SK-N-SH treated with all-trans-retinoic acid at 6 μM for 48 hours (cell line): ENCODE data around the gene ARHGAP15.

Source experiments
- ATAC-seq: fragments of 200-7000 bp; cut with Tn5 transposase; 3 replicates; pipeline ENCODE4 v1.9.1; 2020; ENCODE audit warnings: mild to moderate bottlenecking, moderate library complexity
- ARNTL ChIP-seq: fragments of 450-650 bp; formaldehyde crosslinking; IDR thresholded peaks from 2 replicates; pipeline ENCODE4 v1.5.0; 2020; ENCODE audit warnings: low read depth, mild to moderate bottlenecking, moderate library complexity, borderline replicate concordance
- BACH2 ChIP-seq: fragments of 250-450 bp; sonication (Bioruptor Pico); IDR thresholded peaks from 2 replicates; pipeline ENCODE4 v1.9.0; 2021; ENCODE audit warnings: mild to moderate bottlenecking, borderline replicate concordance
- CREB5 ChIP-seq: fragments of 250-450 bp; sonication (Bioruptor Pico); IDR thresholded peaks from 2 replicates; pipeline ENCODE4 v1.5.1; 2020; ENCODE audit warnings: low read depth, mild to moderate bottlenecking, moderate library complexity
- CSDC2 ChIP-seq: fragments of 250-450 bp; sonication (Bioruptor Pico); IDR thresholded peaks from 2 replicates; pipeline ENCODE4 v1.5.0; 2020; ENCODE audit warnings: mild to moderate bottlenecking, moderate library complexity
- CSRNP3 ChIP-seq: fragments of 250-450 bp; sonication (Bioruptor Pico); IDR thresholded peaks from 2 replicates; pipeline ENCODE4 v1.5.1; 2021; ENCODE audit warnings: mild to moderate bottlenecking, moderate library complexity
- ESRRG ChIP-seq: fragments of 250-450 bp; sonication (Bioruptor Pico); IDR thresholded peaks from 2 replicates; pipeline ENCODE4 v1.6.1; 2021; ENCODE audit warnings: mild to moderate bottlenecking
- GLIS3 ChIP-seq: fragments of 250-450 bp; sonication (Bioruptor Pico); IDR thresholded peaks from 2 replicates; pipeline ENCODE4 v1.5.0; 2020; ENCODE audit warnings: mild to moderate bottlenecking, moderate library complexity
- ISL1 ChIP-seq: fragments of 250-450 bp; sonication (Bioruptor Pico); IDR thresholded peaks from 2 replicates; pipeline ENCODE4 v2.1.2; 2022; ENCODE audit warnings: mild to moderate bottlenecking, moderate library complexity
- OSR1 ChIP-seq: fragments of 250-450 bp; sonication (Bioruptor Pico); IDR thresholded peaks from 2 replicates; pipeline ENCODE4 v1.8.0; 2022; ENCODE audit warnings: moderate library complexity, mild to moderate bottlenecking, inconsistent platforms
- PATZ1 ChIP-seq: fragments of 250-450 bp; sonication (Bioruptor Pico); IDR thresholded peaks from 2 replicates; pipeline ENCODE4 v1.8.0; 2020; ENCODE audit warnings: mild to moderate bottlenecking, moderate library complexity, borderline replicate concordance
- POU6F1 ChIP-seq: fragments of 250-450 bp; sonication (Bioruptor Pico); IDR thresholded peaks from 2 replicates; pipeline ENCODE4 v1.8.0; 2021; ENCODE audit warnings: low read depth, mild to moderate bottlenecking, moderate library complexity, borderline replicate concordance
- PPARA ChIP-seq: fragments of 250-450 bp; sonication (Bioruptor Pico); IDR thresholded peaks from 2 replicates; pipeline ENCODE4 v1.5.0; 2020; ENCODE audit warnings: mild to moderate bottlenecking, borderline replicate concordance
- RARB ChIP-seq: fragments of 250-450 bp; sonication (Bioruptor Pico); IDR thresholded peaks from 2 replicates; pipeline ENCODE4 v1.8.0; 2021; ENCODE audit warnings: mild to moderate bottlenecking, moderate library complexity
- SNAI2 ChIP-seq: fragments of 250-450 bp; sonication (Bioruptor Pico); IDR thresholded peaks from 2 replicates; pipeline ENCODE4 v1.5.0; 2020; ENCODE audit warnings: mild to moderate bottlenecking, moderate library complexity
- TCF4 ChIP-seq: fragments of 250-450 bp; sonication (Bioruptor Pico); IDR thresholded peaks from 2 replicates; pipeline ENCODE4 v1.8.0; 2021; ENCODE audit warnings: mild to moderate bottlenecking, moderate library complexity, borderline replicate concordance
- TOX ChIP-seq: fragments of 250-450 bp; sonication (Bioruptor Pico); IDR thresholded peaks from 2 replicates; pipeline ENCODE4 v1.8.0; 2021; ENCODE audit warnings: mild to moderate bottlenecking, moderate library complexity, borderline replicate concordance
- TSHZ2 ChIP-seq: fragments of 250-450 bp; sonication (Bioruptor Pico); IDR thresholded peaks from 2 replicates; pipeline ENCODE4 v1.5.0; 2020; ENCODE audit warnings: mild to moderate bottlenecking, moderate library complexity
- ZC3H10 ChIP-seq: fragments of 250-450 bp; sonication (Bioruptor Pico); IDR thresholded peaks from 2 replicates; pipeline ENCODE4 v1.5.1; 2021; ENCODE audit warnings: mild to moderate bottlenecking, moderate library complexity
- ZFP3 ChIP-seq: fragments of 250-450 bp; sonication (Bioruptor Pico); IDR thresholded peaks from 2 replicates; pipeline ENCODE4 v1.5.0; 2020; ENCODE audit warnings: mild to moderate bottlenecking, moderate library complexity
- ZFP30 ChIP-seq: fragments of 450-650 bp; formaldehyde crosslinking; IDR thresholded peaks from 2 replicates; pipeline ENCODE4 v1.5.0; 2022; ENCODE audit warnings: mild to moderate bottlenecking, moderate library complexity
- ZNF565 ChIP-seq: fragments of 450-650 bp; formaldehyde crosslinking; conservative IDR thresholded peaks from 2 replicates; pipeline ENCODE4 v1.5.0; 2020; ENCODE audit warnings: low read depth, mild to moderate bottlenecking, moderate library complexity
- ZNF70 ChIP-seq: fragments of 450-650 bp; formaldehyde crosslinking; IDR thresholded peaks from 2 replicates; pipeline ENCODE4 v1.5.0; 2020; ENCODE audit warnings: mild to moderate bottlenecking, moderate library complexity
- ZNF8 ChIP-seq: fragments of 450-650 bp; formaldehyde crosslinking; IDR thresholded peaks from 2 replicates; pipeline ENCODE4 v1.5.0; 2020; ENCODE audit warnings: mild to moderate bottlenecking, moderate library complexity

Gene ARHGAP15

GRCh38 chr2:143382573-143382972 is 253.4 kb downstream of the ARHGAP15 start:
- ATAC-seq, result no peak
- TF ChIP-seq ZFP3 (CRISPR knock-in tag), result no peak
- TF ChIP-seq CSRNP3, result no peak
- no peak for TF ChIP-seq ZC3H10 (CRISPR knock-in tag)
- no peak for TF ChIP-seq CREB5 (CRISPR knock-in tag)
- no peak for TF ChIP-seq GLIS3 (CRISPR knock-in tag)
- TF ChIP-seq TSHZ2 (CRISPR knock-in tag), result no peak
- no peak for TF ChIP-seq ZNF8 (CRISPR knock-in tag)
- TF ChIP-seq TCF4 (CRISPR knock-in tag), result no peak
- TF ChIP-seq SNAI2 (CRISPR knock-in tag), result no peak
- no peak for TF ChIP-seq OSR1 (CRISPR knock-in tag)

- no peak for ATAC-seq
- TF ChIP-seq BACH2 (no peak), TOX (CRISPR knock-in tag) (no peak), GLIS3 (CRISPR knock-in tag) (no peak), ARNTL (CRISPR knock-in tag) (no peak), ZC3H10 (CRISPR knock-in tag) (no peak), ESRRG (no peak), ZFP30 (no peak), OSR1 (CRISPR knock-in tag) (no peak), CSDC2 (CRISPR knock-in tag) (no peak), ZNF8 (CRISPR knock-in tag) (no peak), POU6F1 (CRISPR knock-in tag) (no peak), CSRNP3 (no peak)
Measured at GRCh38 chr2:143383016-143383415, 253.8 kb downstream of the ARHGAP15 start.

GRCh38 chr2:143384111-143384510 is 254.9 kb downstream of the ARHGAP15 start:
- ATAC-seq, result no peak
- TF ChIP-seq CSRNP3 (no peak), ZFP3 (CRISPR knock-in tag) (no peak), RARB (no peak), ZNF70 (CRISPR knock-in tag) (no peak), ZC3H10 (CRISPR knock-in tag) (no peak), PPARA (CRISPR knock-in tag) (no peak), ESRRG (no peak), ISL1 (CRISPR knock-in tag) (no peak), ZNF565 (CRISPR knock-in tag) (no peak), TCF4 (CRISPR knock-in tag) (no peak), SNAI2 (CRISPR knock-in tag) (no peak), PATZ1 (no peak), TSHZ2 (CRISPR knock-in tag) (no peak), ARNTL (CRISPR knock-in tag) (no peak), BACH2 (no peak), TOX (CRISPR knock-in tag) (no peak)
